Measurements from ENCODE around the gene LCMT1. TPM values are rescaled to one million over a fixed set of nuclear protein-coding genes. Genes with fewer than 3 reads are reported as not detected.

LCMT1 gene
- total and polyA plus RNA-seq, 8 donors: 23.2 to 35.0 (median 30.2) TPM

DNA sequence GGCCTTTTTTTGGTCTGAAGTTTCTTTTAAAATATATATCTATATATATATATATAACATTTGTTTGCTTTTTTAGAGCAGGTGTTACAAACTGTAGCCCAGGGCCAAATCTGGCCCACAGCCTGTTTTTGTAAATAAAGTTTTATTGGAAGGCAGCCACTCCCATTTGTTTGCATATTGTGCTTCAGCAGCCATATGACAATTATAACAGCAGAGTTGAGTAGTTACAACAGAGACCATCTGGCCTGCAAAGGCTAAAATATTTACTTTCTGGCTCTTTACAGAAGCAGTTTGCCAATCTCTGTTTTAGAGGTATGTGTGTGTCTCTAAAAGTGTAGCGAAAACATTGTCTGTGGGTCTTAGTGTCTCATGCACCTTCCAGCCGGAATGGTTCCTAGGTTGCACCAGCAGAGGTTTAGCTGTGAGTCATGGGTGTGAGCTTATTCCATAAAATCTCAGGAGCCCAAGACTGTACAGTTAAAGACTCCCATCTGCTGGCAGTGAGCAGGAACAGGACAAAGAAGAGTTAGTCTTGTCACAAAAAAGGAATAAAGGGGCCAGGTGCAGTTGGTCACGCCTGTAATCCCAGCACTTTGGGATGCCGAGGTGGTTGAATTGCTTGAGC, 23.8 kb downstream of the LCMT1 start:
- intact Hi-C loops (cut with DNase I): no loop called here
- ATAC-seq: no peak
- 91 to 96% methylated on average over 4 of the region's 4 CpGs for WGBS, 2 donors
- H3K27ac ChIP-seq: no peak overlapping the region
- H3K36me3 ChIP-seq: peaks cover 0 to 24% (median 0%) of the 10 kb centered on the region in 3 donors
- DNase-seq: no peak
- TF ChIP-seq, protein P1, sequence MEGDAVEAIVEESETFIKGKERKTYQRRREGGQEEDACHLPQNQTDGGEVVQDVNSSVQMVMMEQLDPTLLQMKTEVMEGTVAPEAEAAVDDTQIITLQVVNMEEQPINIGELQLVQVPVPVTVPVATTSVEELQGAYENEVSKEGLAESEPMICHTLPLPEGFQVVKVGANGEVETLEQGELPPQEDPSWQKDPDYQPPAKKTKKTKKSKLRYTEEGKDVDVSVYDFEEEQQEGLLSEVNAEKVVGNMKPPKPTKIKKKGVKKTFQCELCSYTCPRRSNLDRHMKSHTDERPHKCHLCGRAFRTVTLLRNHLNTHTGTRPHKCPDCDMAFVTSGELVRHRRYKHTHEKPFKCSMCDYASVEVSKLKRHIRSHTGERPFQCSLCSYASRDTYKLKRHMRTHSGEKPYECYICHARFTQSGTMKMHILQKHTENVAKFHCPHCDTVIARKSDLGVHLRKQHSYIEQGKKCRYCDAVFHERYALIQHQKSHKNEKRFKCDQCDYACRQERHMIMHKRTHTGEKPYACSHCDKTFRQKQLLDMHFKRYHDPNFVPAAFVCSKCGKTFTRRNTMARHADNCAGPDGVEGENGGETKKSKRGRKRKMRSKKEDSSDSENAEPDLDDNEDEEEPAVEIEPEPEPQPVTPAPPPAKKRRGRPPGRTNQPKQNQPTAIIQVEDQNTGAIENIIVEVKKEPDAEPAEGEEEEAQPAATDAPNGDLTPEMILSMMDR (IDR thresholded peaks at IDR 0.05): no peak
- no peaks in the 10 kb centered on the region for H3K27me3 ChIP-seq
- no peak overlapping the region for H3K4me3 ChIP-seq
- no peak for FAIRE-seq
- no peaks in the 10 kb centered on the region for H3K9me3 ChIP-seq
- no peaks in the 10 kb centered on the region for H3K4me1 ChIP-seq

DNA sequence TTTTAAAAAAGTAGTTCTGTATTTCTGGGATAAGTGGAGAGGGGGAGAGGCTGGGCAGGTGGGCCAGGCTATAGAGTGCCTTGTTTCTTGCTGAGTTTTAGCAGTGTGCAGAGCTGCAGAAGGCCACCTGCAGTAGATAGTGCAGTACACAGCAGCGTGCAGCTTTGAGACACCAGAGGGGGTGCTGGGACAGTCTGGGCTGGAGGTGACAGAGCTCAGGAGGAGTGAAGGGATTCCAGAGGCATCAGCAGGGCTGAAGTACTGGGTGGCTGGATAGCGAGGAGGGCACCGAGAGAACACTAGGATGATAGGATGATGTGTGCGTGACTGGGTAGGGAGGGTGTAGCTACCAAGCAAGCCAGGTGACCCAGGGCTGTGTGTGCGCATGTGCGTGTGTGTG, 26.6 kb downstream of the LCMT1 start:
- DNase-seq (no peak), ATAC-seq (no peak)
- no peaks in the 10 kb centered on the region for H3K9me3 ChIP-seq

DNA sequence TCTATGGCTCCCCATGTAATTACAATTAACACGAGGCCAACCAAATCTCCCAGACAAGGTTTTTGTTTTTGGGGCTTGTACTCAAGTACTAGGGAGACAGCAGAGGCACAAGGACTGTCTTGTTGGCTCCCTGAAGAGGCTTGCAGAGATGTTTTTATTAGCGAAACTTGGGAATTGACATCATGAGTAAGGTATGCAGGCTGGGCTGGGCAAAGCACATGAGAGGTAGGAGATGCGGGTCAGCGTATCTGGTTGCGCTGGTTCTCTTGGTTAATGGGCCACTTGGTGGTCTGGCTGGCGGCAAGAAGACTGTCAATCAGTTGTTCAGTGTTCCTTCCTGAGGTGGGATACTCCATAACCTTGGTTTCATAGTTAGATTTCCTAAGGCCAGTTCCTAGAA, 28.9 kb downstream of the LCMT1 start:
- ATAC-seq (no peak), FAIRE-seq (no peak)

More for the DNA sequence above, 26.6 kb downstream of the LCMT1 start:
- TF ChIP-seq, protein P1 (IDR thresholded peaks at IDR 0.05): no peak
- Histone ChIP-seq H3K4me3 (no peak overlapping the region), H3K27ac (no peak overlapping the region), H3K4me1 (no peaks in the 10 kb centered on the region), H3K36me3 (peaks cover 0 to 33% (median 0%) of the 10 kb centered on the region in 3 donors), H3K27me3 (no peaks in the 10 kb centered on the region)
- no peak for FAIRE-seq
- intact Hi-C loops (cut with DNase I): no loop called here
- WGBS, 2 donors: 88 to 98% methylated on average over 6 of the region's 6 CpGs

DNA sequence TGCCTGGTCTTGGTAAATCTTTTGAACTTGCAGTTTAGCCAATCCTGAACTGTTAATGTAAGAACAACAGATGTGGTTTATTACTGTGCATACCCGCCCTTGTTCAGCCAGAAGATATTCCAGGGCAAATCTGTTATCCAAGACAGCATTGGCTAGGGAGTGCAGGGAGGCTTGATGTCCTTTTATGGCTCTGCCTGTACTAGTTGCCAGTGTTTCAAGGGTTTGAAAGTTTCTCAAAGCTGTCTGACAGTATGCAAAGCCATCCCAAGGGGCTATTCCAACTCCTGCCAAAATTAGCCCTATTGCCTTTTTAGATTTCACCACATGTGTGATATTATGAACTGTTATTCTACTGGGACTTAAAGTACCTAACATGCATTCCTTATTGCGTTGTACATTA, 30.1 kb downstream of the LCMT1 start:
- FAIRE-seq: no peak
- H3K9me3 ChIP-seq: no peaks in the 10 kb centered on the region
- H3K36me3 ChIP-seq: peaks cover 0 to 23% (median 0%) of the 10 kb centered on the region in 3 donors
- H3K4me3 ChIP-seq: no peak overlapping the region
- TF ChIP-seq, protein P1 (IDR thresholded peaks at IDR 0.05): no peak
- intact Hi-C loops (cut with DNase I): no loop called here
- DNase-seq: no peak
- WGBS, 2 donors: 91 to 93% methylated on average over 2 of the region's 2 CpGs
- peak in 2 of 4 donors; percentile 22 to 56 for ATAC-seq
- no peaks in the 10 kb centered on the region for H3K4me1 ChIP-seq
- no peaks in the 10 kb centered on the region for H3K27me3 ChIP-seq
- no peak overlapping the region for H3K27ac ChIP-seq

More for the DNA sequence above, 28.9 kb downstream of the LCMT1 start:
- Histone ChIP-seq H3K27ac (no peak overlapping the region), H3K27me3 (no peaks in the 10 kb centered on the region), H3K4me1 (no peaks in the 10 kb centered on the region), H3K4me3 (no peak overlapping the region), H3K9me3 (no peaks in the 10 kb centered on the region), H3K36me3 (peaks cover 0 to 23% (median 0%) of the 10 kb centered on the region in 3 donors)
- no peak for DNase-seq
- intact Hi-C loops (cut with DNase I): no loop called here
- 91 to 92% methylated on average over 6 of the region's 6 CpGs for WGBS, 2 donors
- TF ChIP-seq, protein P1 (IDR thresholded peaks at IDR 0.05): no peak

DNA sequence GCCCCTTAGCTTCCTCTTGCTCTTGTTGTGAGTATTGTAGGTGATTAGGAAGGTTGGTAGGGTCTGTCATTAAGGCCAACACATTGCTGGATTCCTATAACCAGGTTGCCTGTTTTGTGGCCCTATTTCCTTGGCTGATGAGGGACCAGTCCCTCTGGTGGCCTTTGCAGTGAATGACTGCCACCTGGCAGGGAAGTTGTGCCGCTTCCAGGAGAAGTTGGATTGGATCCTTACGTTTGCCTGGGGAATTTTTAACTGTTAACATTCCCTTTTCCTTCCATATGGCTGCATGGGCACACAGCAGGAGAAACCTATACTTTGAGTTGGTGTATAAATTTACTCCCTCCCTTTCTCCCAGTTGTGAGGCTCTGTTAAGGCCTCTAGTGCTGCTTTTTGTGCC, 32.4 kb downstream of the LCMT1 start:
- DNase-seq (peak in 5 of 6 donors; percentile 22 to 64 (median 55)), FAIRE-seq (no peak), ATAC-seq (peak; percentile 83 to 96 (median 90))
- Histone ChIP-seq H3K27ac (no peak overlapping the region), H3K4me1 (no peaks in the 10 kb centered on the region), H3K4me3 (no peak overlapping the region), H3K9me3 (no peaks in the 10 kb centered on the region), H3K36me3 (peaks cover 0 to 23% (median 0%) of the 10 kb centered on the region in 3 donors), H3K27me3 (no peaks in the 10 kb centered on the region)
- TF ChIP-seq, protein P1 (IDR thresholded peaks at IDR 0.05): peak; percentile 39 to 55 (median 49)
- WGBS, 2 donors: 8 to 16% methylated on average over 2 of the region's 2 CpGs
- intact Hi-C loops (cut with DNase I): no loop called here

All from pancreas (tissue), 10 donors.